C4-2B (cell line): ENCODE results near the gene EMX2.

Source experiments
- CTCF ChIP-seq: fragments of 450-650 bp; conservative IDR thresholded peaks from 2 replicates; pipeline ENCODE4 v1.5.1; 2017; ENCODE audit warnings: mild to moderate bottlenecking
- ZFX ChIP-seq: fragments of 450-650 bp; IDR thresholded peaks from 2 replicates; pipeline ENCODE4 v1.6.1; 2017

- TF ChIP-seq CTCF: no peak
- no peak for TF ChIP-seq ZFX
These were observed 44.8 kb upstream of the EMX2 start for GRCh38 chr10:117497736-117498135.
